ENCODE results near the gene RPP38. TPM values are rescaled to one million over a fixed set of nuclear protein-coding genes. Genes with fewer than 3 reads are reported as not detected.

RPP38 gene
- total and polyA plus RNA-seq, 2 donors (not counting 1 experiment from before 2014, with no cell fraction given) = 15.4 to 26.4 TPM

GRCh38 chr10:15106352-15107013 is 9.3 kb downstream of the RPP38 start:
- peaks cover 7% of the 10 kb centered on the region for H3K36me3 ChIP-seq (ENCODE audit: control insufficient read depth, insufficient read depth, low read length)
- H3K27me3 ChIP-seq (ENCODE audit: control insufficient read depth, insufficient read depth, low read length) = no peaks in the 10 kb centered on the region
- no peak for TF ChIP-seq EZH2 (IDR thresholded peaks at IDR 0.05; ENCODE audit: low read length, missing control alignments)
- peak; percentile 92 to 95 for TF ChIP-seq CTCF (conservative IDR thresholded peaks at IDR 0.05 in 1 of 2, IDR thresholded peaks at IDR 0.05 in 1 of 2; ENCODE audit: low read depth in 1 of 2, low read length in 2 of 2)
- no peak overlapping the region for H3K9ac ChIP-seq (ENCODE audit: insufficient read depth, low read length)
- H2AFZ ChIP-seq (ENCODE audit: low read length) = no peak overlapping the region
- H3K9me3 ChIP-seq (ENCODE audit: control insufficient read depth, insufficient read depth, low read depth, low read length) = no peaks in the 10 kb centered on the region
- H4K20me1 ChIP-seq (ENCODE audit: control insufficient read depth, extremely low read depth, insufficient read depth, low read length) = no peaks in the 10 kb centered on the region
- H3K79me2 ChIP-seq (ENCODE audit: control insufficient read depth, insufficient read depth, low read length) = no peaks in the 10 kb centered on the region
- DNase-seq (ENCODE audit: low read depth in 2 of 2) = peak; percentile 41 to 81
- no peak overlapping the region for H3K4me2 ChIP-seq (ENCODE audit: extremely low read depth, insufficient read depth, low read length)
- no peaks in the 10 kb centered on the region for H3K4me1 ChIP-seq (ENCODE audit: control insufficient read depth, extremely low read depth, insufficient read depth, low read length)
- no peak overlapping the region for H3K4me3 ChIP-seq (replicated peaks in 1 of 4; ENCODE audit: control extremely low read depth in 1 of 4, insufficient read depth in 1 of 4, low read depth in 3 of 4, low read length in 4 of 4)
- no peak overlapping the region for H3K27ac ChIP-seq (ENCODE audit: insufficient read depth, low read length)

GRCh38 chr10:15112657-15113056 is 15.5 kb downstream of the RPP38 start:
- Histone ChIP-seq H3K9me3 (ENCODE audit: control insufficient read depth, insufficient read depth, low read depth, low read length) (no peaks in the 10 kb centered on the region), H3K4me2 (ENCODE audit: extremely low read depth, insufficient read depth, low read length) (no peak overlapping the region), H3K27me3 (ENCODE audit: control insufficient read depth, insufficient read depth, low read length) (no peaks in the 10 kb centered on the region), H3K4me1 (ENCODE audit: control insufficient read depth, extremely low read depth, insufficient read depth, low read length) (no peaks in the 10 kb centered on the region), H3K9ac (ENCODE audit: insufficient read depth, low read length) (no peak overlapping the region), H3K4me3 (replicated peaks in 1 of 4; ENCODE audit: control extremely low read depth in 1 of 4, insufficient read depth in 1 of 4, low read depth in 3 of 4, low read length in 4 of 4) (no peak overlapping the region), H3K79me2 (ENCODE audit: control insufficient read depth, insufficient read depth, low read length) (no peaks in the 10 kb centered on the region), H3K36me3 (ENCODE audit: control insufficient read depth, insufficient read depth, low read length) (peaks cover 2% of the 10 kb centered on the region), H4K20me1 (ENCODE audit: control insufficient read depth, extremely low read depth, insufficient read depth, low read length) (no peaks in the 10 kb centered on the region), H3K27ac (ENCODE audit: insufficient read depth, low read length) (no peak overlapping the region), H2AFZ (ENCODE audit: low read length) (no peak overlapping the region)
- DNase-seq (ENCODE audit: low read depth in 2 of 2) = no peak
- TF ChIP-seq EZH2 (IDR thresholded peaks at IDR 0.05; ENCODE audit: low read length, missing control alignments) (no peak), CTCF (conservative IDR thresholded peaks at IDR 0.05 in 1 of 2, IDR thresholded peaks at IDR 0.05 in 1 of 2; ENCODE audit: low read depth in 1 of 2, low read length in 2 of 2) (no peak)

- H3K9me3 ChIP-seq (ENCODE audit: control insufficient read depth, insufficient read depth, low read depth, low read length) = no peaks in the 10 kb centered on the region
- H3K27me3 ChIP-seq (ENCODE audit: control insufficient read depth, insufficient read depth, low read length) = no peaks in the 10 kb centered on the region
- no peaks in the 10 kb centered on the region for H3K4me1 ChIP-seq (ENCODE audit: control insufficient read depth, extremely low read depth, insufficient read depth, low read length)
- no peak overlapping the region for H3K4me2 ChIP-seq (ENCODE audit: extremely low read depth, insufficient read depth, low read length)
- no peaks in the 10 kb centered on the region for H4K20me1 ChIP-seq (ENCODE audit: control insufficient read depth, extremely low read depth, insufficient read depth, low read length)
- no peak overlapping the region for H3K27ac ChIP-seq (ENCODE audit: insufficient read depth, low read length)
- peaks cover 2% of the 10 kb centered on the region for H3K36me3 ChIP-seq (ENCODE audit: control insufficient read depth, insufficient read depth, low read length)
- H3K79me2 ChIP-seq (ENCODE audit: control insufficient read depth, insufficient read depth, low read length) = no peaks in the 10 kb centered on the region
- peak in 1 of 2 donors; percentile 23 for DNase-seq (ENCODE audit: low read depth in 2 of 2)
- TF ChIP-seq CTCF (conservative IDR thresholded peaks at IDR 0.05 in 1 of 2, IDR thresholded peaks at IDR 0.05 in 1 of 2; ENCODE audit: low read depth in 1 of 2, low read length in 2 of 2) (no peak), EZH2 (IDR thresholded peaks at IDR 0.05; ENCODE audit: low read length, missing control alignments) (no peak)
- no peak overlapping the region for H3K9ac ChIP-seq (ENCODE audit: insufficient read depth, low read length)
- no peak overlapping the region for H3K4me3 ChIP-seq (replicated peaks in 1 of 4; ENCODE audit: control extremely low read depth in 1 of 4, insufficient read depth in 1 of 4, low read depth in 3 of 4, low read length in 4 of 4)
- no peak overlapping the region for H2AFZ ChIP-seq (ENCODE audit: low read length)
Measured at GRCh38 chr10:15113766-15114165, 16.6 kb downstream of the RPP38 start.
